Measurements from ENCODE around the gene ITPR1.

The ITPR1 gene

DNA sequence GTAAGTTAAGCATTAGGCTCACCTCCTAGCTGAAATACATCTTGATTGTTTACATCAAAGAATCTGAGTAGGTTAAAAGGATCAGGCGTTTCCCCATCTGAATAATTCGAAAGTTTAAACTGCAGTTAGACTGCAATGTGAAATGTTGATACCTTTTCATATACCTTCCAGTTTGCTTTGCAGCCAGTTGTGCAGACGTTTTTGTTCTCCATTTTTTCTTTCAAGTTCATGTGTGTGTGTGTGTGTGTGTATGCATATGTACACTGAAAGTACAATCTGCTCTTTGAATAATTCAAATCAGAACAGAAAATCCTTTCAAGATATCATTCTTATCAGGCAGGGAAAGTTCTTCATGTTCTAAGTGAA is 2.9 kb downstream of the ITPR1 start:
- DNase-seq (ENCODE audit: low spot score in 2 of 2), result no peak
- in situ Hi-C loops (cut with MboI; ENCODE audit: low sequenced_read_pairs), result no loop called here
- Histone ChIP-seq H3K4me3 (no peak overlapping the region), H3K27me3 (ENCODE audit: low read depth) (peaks cover 5% of the 10 kb centered on the region; the same call in 1 of the 2 replicates), H3K4me1 (peaks cover 13% of the 10 kb centered on the region), H3K9me3 (no peaks in the 10 kb centered on the region), H3K36me3 (replicated peaks) (no peaks in the 10 kb centered on the region)

- no peak for DNase-seq (ENCODE audit: low spot score in 2 of 2)
- Histone ChIP-seq H3K4me3 (no peak overlapping the region), H3K9me3 (no peaks in the 10 kb centered on the region)
Observed at GRCh38 chr3:4497005-4497692, 4.0 kb downstream of the ITPR1 start.

DNA sequence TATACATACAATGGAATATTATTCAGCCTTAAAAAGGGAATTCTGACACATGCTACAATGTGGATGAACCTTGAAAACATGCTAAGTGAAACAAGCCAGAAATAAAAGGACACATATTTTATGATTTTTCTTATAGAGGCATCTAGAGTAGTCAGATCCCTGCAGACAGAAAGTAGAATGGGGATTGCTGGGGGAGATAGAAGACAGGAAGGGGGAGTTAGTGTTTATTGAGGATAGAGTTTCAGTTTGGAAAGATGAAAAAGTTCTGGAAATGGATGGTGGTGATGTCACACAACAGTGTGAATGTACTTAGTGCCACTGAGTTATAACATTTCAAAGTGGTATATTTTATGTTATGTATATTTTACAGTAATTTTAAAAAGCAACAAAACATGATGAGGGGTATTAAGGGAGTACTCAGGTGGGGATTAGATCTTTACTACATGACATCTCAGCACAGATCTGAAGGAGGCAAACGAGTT is 4.7 kb downstream of the ITPR1 start:
- peaks cover 5% of the 10 kb centered on the region for H3K4me1 ChIP-seq
- no peaks in the 10 kb centered on the region for H3K9me3 ChIP-seq
- no peaks in the 10 kb centered on the region for H3K36me3 ChIP-seq (replicated peaks)
- no peaks in the 10 kb centered on the region for H3K27me3 ChIP-seq (ENCODE audit: low read depth)
- H3K4me3 ChIP-seq, result no peak overlapping the region
- DNase-seq (ENCODE audit: low spot score in 2 of 2), result no peak
- in situ Hi-C loops (cut with MboI; ENCODE audit: low sequenced_read_pairs), result no loop called here

More at GRCh38 chr3:4497005-4497692, 4.0 kb downstream of the ITPR1 start:
- no peaks in the 10 kb centered on the region for H3K36me3 ChIP-seq (replicated peaks)
- in situ Hi-C loops (cut with MboI; ENCODE audit: low sequenced_read_pairs), result no loop called here
- H3K4me1 ChIP-seq, result peaks cover 6% of the 10 kb centered on the region
- no peaks in the 10 kb centered on the region for H3K27me3 ChIP-seq (ENCODE audit: low read depth)

DNA sequence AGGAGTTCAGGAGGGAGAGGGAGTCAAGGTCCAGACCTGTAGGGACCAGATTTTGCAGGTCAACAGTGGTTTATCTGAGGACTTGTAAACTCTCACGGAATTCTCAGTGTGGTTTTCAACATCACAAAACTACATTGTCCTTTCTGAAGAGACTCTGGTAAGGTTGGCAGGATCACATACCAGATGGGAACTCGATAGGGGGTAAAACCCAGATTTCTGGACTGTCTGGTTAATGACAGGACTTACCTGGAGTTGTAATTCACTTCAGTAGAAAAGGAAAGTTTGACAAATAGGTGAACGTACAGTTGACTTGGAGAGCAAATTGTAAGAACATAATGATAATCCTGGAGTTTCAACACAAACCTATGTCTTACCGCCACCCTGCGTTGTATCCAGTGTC is 5.3 kb downstream of the ITPR1 start:
- Histone ChIP-seq H3K27me3 (ENCODE audit: low read depth) (no peaks in the 10 kb centered on the region), H3K4me1 (peaks cover 5% of the 10 kb centered on the region)
- in situ Hi-C loops (cut with MboI; ENCODE audit: low sequenced_read_pairs), result no loop called here

DNA sequence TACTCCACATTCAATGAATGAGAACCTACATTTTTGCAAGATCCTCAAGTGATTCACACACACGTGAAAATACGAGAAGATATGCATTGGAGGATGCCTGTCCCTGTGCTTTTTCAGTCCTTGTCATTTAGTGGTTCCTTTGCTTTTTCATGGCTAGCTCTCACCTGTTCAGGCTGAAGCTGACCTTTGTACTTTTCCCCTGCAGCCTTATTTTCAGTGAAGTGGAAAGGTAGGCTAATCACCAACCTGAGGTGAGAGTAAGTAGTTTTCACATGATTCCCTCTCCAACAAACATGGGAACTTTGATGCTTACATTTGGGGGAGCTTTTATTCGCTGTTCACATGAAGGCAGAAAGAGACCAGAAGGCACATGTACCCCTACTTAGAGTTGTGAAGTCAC is 8.3 kb downstream of the ITPR1 start:
- in situ Hi-C loops (cut with MboI; ENCODE audit: low sequenced_read_pairs), result no loop called here
- H3K4me1 ChIP-seq, result no peaks in the 10 kb centered on the region
- H3K9me3 ChIP-seq, result no peaks in the 10 kb centered on the region
- no peaks in the 10 kb centered on the region for H3K36me3 ChIP-seq (replicated peaks)
- no peaks in the 10 kb centered on the region for H3K27me3 ChIP-seq (ENCODE audit: low read depth)
- no peak for DNase-seq (ENCODE audit: low spot score in 2 of 2)
- no peak overlapping the region for H3K4me3 ChIP-seq

More for the DNA sequence above, 5.3 kb downstream of the ITPR1 start:
- DNase-seq (ENCODE audit: low spot score in 2 of 2), result no peak
- Histone ChIP-seq H3K4me3 (no peak overlapping the region), H3K9me3 (no peaks in the 10 kb centered on the region), H3K36me3 (replicated peaks) (no peaks in the 10 kb centered on the region)

GRCh38 chr3:4501927-4502326 is 8.8 kb downstream of the ITPR1 start:
- H3K4me3 ChIP-seq, result no peak overlapping the region
- DNase-seq (ENCODE audit: low spot score in 2 of 2), result no peak
- no peaks in the 10 kb centered on the region for H3K27me3 ChIP-seq (ENCODE audit: low read depth)
- H3K4me1 ChIP-seq, result no peaks in the 10 kb centered on the region
- H3K36me3 ChIP-seq (replicated peaks), result no peaks in the 10 kb centered on the region
- no peaks in the 10 kb centered on the region for H3K9me3 ChIP-seq
- in situ Hi-C loops (cut with MboI; ENCODE audit: low sequenced_read_pairs), result no loop called here

DNA sequence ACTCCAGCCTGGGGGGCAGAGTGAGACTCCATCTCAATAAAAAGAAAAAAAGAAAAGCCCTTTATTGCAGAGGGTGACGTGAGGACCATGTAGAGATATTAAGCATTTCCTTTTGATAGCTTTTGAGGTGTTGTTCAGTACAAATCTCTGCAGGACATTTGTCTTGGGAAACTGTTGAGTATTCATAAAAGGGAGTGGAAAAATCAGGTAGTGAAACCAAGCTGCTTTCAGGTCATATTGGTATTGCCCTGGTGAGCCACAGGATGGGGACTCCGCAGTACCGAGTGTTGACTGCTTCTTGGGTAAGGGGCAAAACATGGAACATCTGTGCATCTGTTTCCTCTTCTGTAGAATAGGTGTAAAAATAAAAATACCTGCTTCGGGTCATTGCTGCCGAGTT is 9.9 kb downstream of the ITPR1 start:
- Histone ChIP-seq H3K27me3 (ENCODE audit: low read depth) (no peaks in the 10 kb centered on the region), H3K4me1 (no peaks in the 10 kb centered on the region), H3K9me3 (no peaks in the 10 kb centered on the region), H3K36me3 (replicated peaks) (no peaks in the 10 kb centered on the region), H3K4me3 (no peak overlapping the region)
- no peak for DNase-seq (ENCODE audit: low spot score in 2 of 2)
- in situ Hi-C loops (cut with MboI; ENCODE audit: low sequenced_read_pairs), result no loop called here

DNA sequence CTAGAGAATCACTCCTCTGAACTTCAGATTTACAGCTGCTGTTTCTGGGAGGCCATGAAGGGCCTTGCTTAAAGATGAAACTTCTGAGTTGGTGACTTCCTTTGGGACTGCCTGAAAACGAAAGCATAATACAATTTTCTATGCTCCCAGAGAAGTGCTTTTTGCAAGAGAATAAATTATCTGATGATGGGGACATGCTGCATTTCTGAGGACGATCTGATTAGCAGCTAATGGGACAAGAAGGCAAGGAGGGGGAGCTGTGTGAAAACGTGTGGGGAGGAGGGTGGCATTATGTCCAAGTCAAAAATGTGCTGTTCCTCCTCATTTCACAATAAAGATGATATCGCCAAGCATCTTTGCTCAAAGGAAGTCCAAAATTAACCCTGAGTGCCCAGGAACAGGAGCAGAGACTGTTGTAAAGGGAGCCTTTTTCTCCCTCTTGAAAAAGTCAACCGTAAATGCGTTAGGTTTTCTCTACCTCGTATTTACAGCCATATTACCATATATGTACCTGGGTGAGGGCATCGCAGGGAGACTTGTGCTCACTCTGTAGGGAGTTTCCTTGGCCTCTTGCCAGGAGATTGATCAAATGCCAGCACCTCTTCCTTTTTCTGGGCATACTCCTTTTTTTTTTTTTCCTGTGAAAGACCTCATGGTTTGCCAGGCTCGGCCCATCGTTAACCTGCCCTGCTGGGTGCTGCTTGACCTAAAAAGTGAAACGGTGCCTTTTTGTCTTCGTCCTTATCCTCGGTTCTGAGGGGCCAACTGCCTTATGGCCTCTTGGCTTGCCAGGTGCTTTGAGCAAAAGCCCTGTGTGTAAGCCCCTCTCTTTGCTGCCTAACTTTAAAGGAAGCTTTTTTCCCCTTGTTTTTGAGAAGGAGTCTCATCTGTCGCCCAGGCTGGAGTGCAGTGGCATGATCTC is 11.5 kb downstream of the ITPR1 start:
- no peak for DNase-seq (ENCODE audit: low spot score in 2 of 2)

GRCh38 chr3:4505688-4506558 is 12.8 kb downstream of the ITPR1 start:
- Histone ChIP-seq H3K9me3 (no peaks in the 10 kb centered on the region), H3K4me1 (no peaks in the 10 kb centered on the region), H3K4me3 (no peak overlapping the region), H3K27me3 (ENCODE audit: low read depth) (no peaks in the 10 kb centered on the region), H3K36me3 (replicated peaks) (no peaks in the 10 kb centered on the region)
- in situ Hi-C loops (cut with MboI; ENCODE audit: low sequenced_read_pairs), result no loop called here
- no peak for DNase-seq (ENCODE audit: low spot score in 2 of 2)

More for the DNA sequence above, 11.5 kb downstream of the ITPR1 start:
- in situ Hi-C loops (cut with MboI; ENCODE audit: low sequenced_read_pairs), result no loop called here
- H3K36me3 ChIP-seq (replicated peaks), result no peaks in the 10 kb centered on the region
- no peaks in the 10 kb centered on the region for H3K4me1 ChIP-seq
- no peak overlapping the region for H3K4me3 ChIP-seq
- H3K27me3 ChIP-seq (ENCODE audit: low read depth), result no peaks in the 10 kb centered on the region
- H3K9me3 ChIP-seq, result no peaks in the 10 kb centered on the region

GRCh38 chr3:4506559-4507023 is 13.4 kb downstream of the ITPR1 start:
- Histone ChIP-seq H3K4me1 (no peaks in the 10 kb centered on the region), H3K4me3 (no peak overlapping the region), H3K27me3 (ENCODE audit: low read depth) (no peaks in the 10 kb centered on the region), H3K36me3 (replicated peaks) (no peaks in the 10 kb centered on the region), H3K9me3 (no peaks in the 10 kb centered on the region)
- no peak for DNase-seq (ENCODE audit: low spot score in 2 of 2)
- in situ Hi-C loops (cut with MboI; ENCODE audit: low sequenced_read_pairs), result no loop called here

DNA sequence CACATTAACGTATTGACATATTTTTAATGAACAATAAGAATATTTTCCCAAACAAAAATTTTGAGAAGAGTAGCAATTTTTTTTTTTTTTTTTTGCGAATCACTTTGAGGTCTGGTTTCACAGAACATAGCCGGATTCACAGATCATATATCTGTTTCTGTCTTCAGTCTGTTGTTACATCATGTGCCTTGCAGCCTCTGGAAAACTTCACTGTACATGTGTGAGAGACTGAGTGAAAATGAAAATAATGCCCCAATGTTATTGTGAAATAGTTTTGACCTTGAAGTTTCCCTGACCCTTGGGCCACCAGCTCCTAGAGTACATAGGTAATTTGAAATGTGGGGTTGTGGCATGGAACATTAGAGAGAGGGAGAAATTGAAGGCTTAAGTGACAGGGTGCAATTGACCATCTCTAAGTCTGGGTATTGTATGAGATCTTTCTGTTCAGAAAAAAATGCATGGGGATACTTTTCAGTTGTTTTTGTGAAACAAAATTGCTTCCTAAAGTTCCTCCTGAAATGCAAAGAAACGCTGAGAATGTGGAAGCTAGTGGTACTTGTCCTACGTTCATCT is 14.0 kb downstream of the ITPR1 start:
- in situ Hi-C loops (cut with MboI; ENCODE audit: low sequenced_read_pairs), result no loop called here
- Histone ChIP-seq H3K4me1 (no peaks in the 10 kb centered on the region), H3K36me3 (replicated peaks) (no peaks in the 10 kb centered on the region), H3K4me3 (no peak overlapping the region), H3K9me3 (no peaks in the 10 kb centered on the region), H3K27me3 (ENCODE audit: low read depth) (no peaks in the 10 kb centered on the region)
- DNase-seq (ENCODE audit: low spot score in 2 of 2), result no peak

DNA sequence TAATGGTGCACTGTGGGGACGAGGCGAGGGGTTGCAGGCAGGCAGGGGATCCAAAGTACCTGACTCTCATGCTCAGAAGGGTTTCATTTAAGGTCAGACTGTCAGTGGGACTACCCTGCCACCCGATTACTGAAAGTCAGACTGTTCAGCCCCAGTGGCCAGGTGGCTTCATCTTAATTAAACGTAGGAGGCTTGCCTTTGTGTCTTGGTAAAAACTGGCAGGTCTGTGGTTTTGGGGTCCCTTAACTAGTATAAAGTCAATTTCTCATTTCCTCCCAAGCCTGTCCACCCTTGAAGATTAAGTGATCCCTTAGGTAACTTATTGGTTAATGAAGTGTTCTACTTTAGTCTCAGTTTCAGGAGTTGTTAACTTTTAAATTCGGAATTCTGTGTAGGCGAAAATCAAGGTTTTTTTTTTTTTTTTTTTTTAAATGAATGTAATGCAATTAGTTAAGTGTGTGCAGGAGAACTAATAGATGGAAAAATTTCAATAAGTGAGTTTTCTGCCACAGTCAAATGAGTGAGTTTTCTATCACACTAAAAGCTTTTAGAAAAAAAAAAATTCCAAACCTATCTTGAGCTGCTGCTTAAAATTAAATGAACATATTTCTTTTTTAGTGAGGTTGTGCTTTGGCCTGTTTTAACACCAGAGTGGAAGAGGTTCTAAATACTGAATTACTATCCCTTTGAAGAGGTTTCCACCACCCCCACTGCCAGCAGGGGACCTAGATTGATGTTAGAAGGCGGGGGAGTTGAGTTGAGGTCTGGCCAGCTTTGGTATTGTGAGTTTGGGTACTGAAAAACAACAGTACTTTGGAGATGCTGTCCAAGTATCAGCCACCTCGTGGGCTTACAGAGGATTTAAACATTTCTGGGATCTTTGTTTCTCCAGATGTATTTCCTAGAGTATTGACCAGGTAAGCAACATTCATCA is 15.2 kb downstream of the ITPR1 start:
- Histone ChIP-seq H3K27me3 (ENCODE audit: low read depth) (no peaks in the 10 kb centered on the region), H3K9me3 (no peaks in the 10 kb centered on the region), H3K4me3 (no peak overlapping the region), H3K36me3 (replicated peaks) (no peaks in the 10 kb centered on the region), H3K4me1 (no peaks in the 10 kb centered on the region)
- no peak for DNase-seq (ENCODE audit: low spot score in 2 of 2)
- in situ Hi-C loops (cut with MboI; ENCODE audit: low sequenced_read_pairs), result no loop called here
